ENCODE measurements around the gene GRK1.

GRCh38 chr13:113769106-113769505 lies 102.1 kb downstream of the GRK1 start:
- no peak for TF ChIP-seq CTCF (IDR thresholded peaks at IDR 0.05)
- no peak for TF ChIP-seq POLR2A (IDR thresholded peaks at IDR 0.05)

Data from Peyer's patch (tissue), 4 donors.